Testis (tissue), 3 donors: ENCODE results near the gene TMEM9. TPM values are rescaled to one million over a fixed set of nuclear protein-coding genes. Genes with fewer than 3 reads are reported as not detected.
"Not testable (repeated sequence)": the region's sequence is repeated elsewhere in the genome, so short reads cannot be mapped to it uniquely, and the experiment has no call there.

ENCODE experiments used
- DNase-seq: peaks from one replicate; pipeline ENCODE4 v3.0.0-alpha.2; 2019
- H3K27ac ChIP-seq, 2 donors: fragments of 200-600 bp; sonication (generic); one replicate each; pipeline ENCODE4 v1.5.1; 2019
- H3K27me3 ChIP-seq: fragments of 200-600 bp; sonication (generic); one replicate; pipeline ENCODE4 v1.5.1; 2019
- H3K36me3 ChIP-seq: fragments of 200-600 bp; sonication (generic); one replicate; pipeline ENCODE4 v1.5.1; 2017; ENCODE audit warnings: low read depth; ENCODE audit errors: missing control alignments
- H3K4me1 ChIP-seq: fragments of 200-600 bp; sonication (generic); one replicate; pipeline ENCODE4 v1.5.1; 2019
- H3K4me3 ChIP-seq, 2 donors: fragments of 200-600 bp; sonication (generic); one replicate each; pipeline ENCODE4 v1.5.1; 2017 to 2019
- H3K9me3 ChIP-seq: fragments of 200-600 bp; sonication (generic); one replicate; pipeline ENCODE4 v1.5.1; 2017
- CTCF ChIP-seq, 3 experiments: fragments of 450-650 bp in 2 of 3; fragments of 200-600 bp in 1 of 3; sonication (generic) in 1 of 3; IDR thresholded peaks; one replicate each; pipeline ENCODE4 v1.5.1; 2016 to 2019; ENCODE audit warnings: antibody characterized with exemption in 3 of 3, mild to moderate bottlenecking in 2 of 3, moderate library complexity in 1 of 3
- POLR2A ChIP-seq: fragments of 450-650 bp; IDR thresholded peaks from one replicate; pipeline ENCODE4 v1.6.1; 2017; ENCODE audit warnings: antibody characterized with exemption, mild to moderate bottlenecking, moderate library complexity
- WGBS, 2 donors: methylation state at CpG; one replicate each; pipeline ENCODE4 v1.1.5; 2018; 5-methylcytosine and 5-hydroxymethylcytosine counted together
- intact Hi-C: fragments of 100-400 bp; cut with DNase I; formaldehyde crosslinking; loops from one replicate; pipeline ENCODE4 v1.15.1; 2023; ENCODE audit warnings: low total_unique reads
- polyA plus RNA-seq: library from polyadenylated mRNA; stranded (reverse); fragments of 350-450 nt; fragmentation: Illumina TruSeq; extraction: RNeasy Lipid Tissue Mini Kit (QIAGEN cat#74804); gene quantifications from one replicate; pipeline ENCODE4 v1.2.3, GENCODE V29; 2014; ENCODE audit warnings: low read depth, low replicate concordance; ENCODE audit not compliant: insufficient read depth
- total RNA-seq, 2 donors: library from RNA; depleted of rRNA; stranded (reverse); fragments of >200 nt; gene quantifications; one replicate each; pipeline ENCODE4 v1.2.3, GENCODE V29; 2016

Gene TMEM9
- total and polyA plus RNA-seq, 3 donors from 2014 or later = 101 to 134 (median 124) TPM

- 79 to 98% methylated on average over 3 of the region's 3 CpGs for WGBS, 2 donors
Observed at GRCh38 chr1:201169203-201169602, 14.9 kb upstream of the TMEM9 start.

GRCh38 chr1:201167041-201167991, 13.0 kb upstream of the TMEM9 start:
- DNase-seq = no peak
- Histone ChIP-seq H3K4me3 (no peak overlapping the region), H3K9me3 (no peaks in the 10 kb centered on the region), H3K27me3 (no peaks in the 10 kb centered on the region), H3K36me3 (no peaks in the 10 kb centered on the region), H3K27ac (no peak overlapping the region), H3K4me1 (peaks cover 6% of the 10 kb centered on the region)
- TF ChIP-seq CTCF (IDR thresholded peaks at IDR 0.05) (no peak), POLR2A (no peak)
- intact Hi-C loops = no loop called here
- WGBS, 2 donors = 83 to 86% methylated on average over 13 of the region's 13 CpGs

More at GRCh38 chr1:201169203-201169602, 14.9 kb upstream of the TMEM9 start:
- intact Hi-C loops = no loop called here
- TF ChIP-seq POLR2A (no peak), CTCF (IDR thresholded peaks at IDR 0.05) (no peak)
- no peak overlapping the region for H3K4me3 ChIP-seq
- DNase-seq = no peak
- H3K27me3 ChIP-seq = no peaks in the 10 kb centered on the region
- H3K27ac ChIP-seq = no peak overlapping the region
- peaks cover 6% of the 10 kb centered on the region for H3K4me1 ChIP-seq
- no peaks in the 10 kb centered on the region for H3K9me3 ChIP-seq
- no peaks in the 10 kb centered on the region for H3K36me3 ChIP-seq

- DNase-seq = no peak
- Histone ChIP-seq H3K4me3 (no peak overlapping the region), H3K9me3 (no peaks in the 10 kb centered on the region), H3K36me3 (no peaks in the 10 kb centered on the region), H3K27me3 (no peaks in the 10 kb centered on the region), H3K27ac (no peak overlapping the region), H3K4me1 (no peaks in the 10 kb centered on the region)
- 70 to 72% methylated on average over 7 of the region's 7 CpGs for WGBS, 2 donors
- intact Hi-C loops = no loop called here
- no peak for TF ChIP-seq CTCF (IDR thresholded peaks at IDR 0.05)
- TF ChIP-seq POLR2A = no peak
Observed at GRCh38 chr1:201164645-201165044, 10.4 kb upstream of the TMEM9 start.

GRCh38 chr1:201163707-201164106, 9.4 kb upstream of the TMEM9 start:
- 50 to 61% methylated on average over 4 of the region's 4 CpGs for WGBS, 2 donors
- H3K36me3 ChIP-seq = no peaks in the 10 kb centered on the region
- no peaks in the 10 kb centered on the region for H3K4me1 ChIP-seq
- no peak overlapping the region for H3K27ac ChIP-seq
- H3K9me3 ChIP-seq = no peaks in the 10 kb centered on the region
- DNase-seq = no peak
- intact Hi-C loops = no loop called here
- no peaks in the 10 kb centered on the region for H3K27me3 ChIP-seq
- no peak for TF ChIP-seq CTCF (IDR thresholded peaks at IDR 0.05)
- TF ChIP-seq POLR2A = no peak
- H3K4me3 ChIP-seq = no peak overlapping the region

- H3K4me3 ChIP-seq, DNase-seq, H3K36me3 ChIP-seq, H3K4me1 ChIP-seq, H3K9me3 ChIP-seq, H3K27ac ChIP-seq, intact Hi-C loops, H3K27me3 ChIP-seq: not testable (repeated sequence)
- WGBS, 2 donors = 83 to 91% methylated on average over 8 of the region's 8 CpGs
Observed at GRCh38 chr1:201163036-201163435, 8.8 kb upstream of the TMEM9 start.
